Motor neuron (in vitro differentiated cells): ENCODE results near the gene SEC22A. TPM values are rescaled to one million over a fixed set of nuclear protein-coding genes. Genes with fewer than 3 reads are reported as not detected.

Source experiments
- ATAC-seq, 8 experiments: fragments of 200-7000 bp; cut with Tn5 transposase; replicated peaks in 6 of 8; 2 replicates each; pipeline ENCODE4 v1.8.0; 2021; ENCODE audit warnings: mild to moderate bottlenecking in 8 of 8, moderate library complexity in 8 of 8
- H3K27ac ChIP-seq, 2 donors: fragments of 250-450 bp; sonication (Bioruptor Pico); 2 replicates each; pipeline ENCODE4 v1.9.0; 2021; ENCODE audit warnings: antibody characterized with exemption in 2 of 2, mild to moderate bottlenecking in 2 of 2, moderate library complexity in 1 of 2
- H3K4me1 ChIP-seq, 2 donors: fragments of 250-450 bp; sonication (Bioruptor Pico); replicated peaks in 1 of 2; 2 replicates each; pipeline ENCODE4 v1.6.1; 2021; ENCODE audit warnings: antibody characterized with exemption in 2 of 2, mild to moderate bottlenecking in 2 of 2, moderate library complexity in 1 of 2
- H3K4me3 ChIP-seq, 5 donors: fragments of 250-450 bp; sonication (Bioruptor Pico); 2 replicates each; pipeline ENCODE4 v1.9.0; 2021; ENCODE audit warnings: antibody characterized with exemption in 5 of 5, mild to moderate bottlenecking in 5 of 5, moderate library complexity in 4 of 5
- WGBS, 10 experiments: fragments of 450-650 bp; shearing (Covaris generic); methylation state at CpG; one replicate each; pipeline ENCODE4 v1.0.0; 2022; 5-methylcytosine and 5-hydroxymethylcytosine counted together
- in situ Hi-C, 9 experiments: fragments of 400-800 bp; cut with MboI; loops; one replicate each; pipeline ENCODE4 v1.15.0; 2021; ENCODE audit warnings: low sequenced_read_pairs in 9 of 9, low pct_unique_long_range_greater_than_20kb in 2 of 9; ENCODE audit not compliant: unreplicated experiment in 9 of 9
- total RNA-seq, 8 experiments: library from RNA; unstranded; fragments of 300-600 nt; gene quantifications; 2 replicates each; pipeline versions ENCODE4 v1.2.3 to v1.2.4, GENCODE V29; 2022

SEC22A gene
- total RNA-seq, 8 experiments from 2014 or later: 17.8 to 29.2 (median 20.4) TPM

GRCh38 chr3:123310741-123311140, 109.0 kb downstream of the SEC22A start:
- in situ Hi-C loops: no loop called here
- no peak for ATAC-seq
- Histone ChIP-seq H3K4me3 (no peak overlapping the region), H3K27ac (no peak overlapping the region), H3K4me1 (no peaks in the 10 kb centered on the region)
- WGBS, 10 experiments: 0 to 84% (median 68%) methylated on average over 1 to 5 of the region's 6 CpGs; no CpG with 5 or more reads in 1 of the 10 experiments

DNA sequence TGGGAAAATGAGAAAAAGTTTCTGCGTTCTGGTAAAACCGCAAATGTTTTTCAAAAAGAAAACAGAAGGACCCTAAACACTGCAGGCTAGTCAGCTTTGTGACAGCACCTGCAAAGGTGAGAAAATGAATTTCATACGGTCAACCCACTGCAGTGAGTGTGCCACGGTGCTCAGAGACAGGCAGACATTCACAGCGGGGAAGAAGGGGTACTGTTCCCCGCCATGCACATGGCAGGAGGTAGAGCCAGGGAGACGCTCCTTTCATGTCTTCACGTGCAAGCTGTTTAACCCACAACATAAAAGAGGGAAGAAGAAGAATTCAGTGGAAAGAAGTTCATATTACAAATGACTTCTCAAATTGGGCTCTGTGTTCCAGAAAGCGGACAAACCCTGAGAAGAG, 109.5 kb downstream of the SEC22A start:
- Histone ChIP-seq H3K27ac (no peak overlapping the region), H3K4me3 (no peak overlapping the region), H3K4me1 (no peaks in the 10 kb centered on the region)
- no peak for ATAC-seq
- in situ Hi-C loops: no loop called here
- WGBS, 10 experiments: 40 to 94% (median 81%) methylated on average over 1 to 9 of the region's 9 CpGs

GRCh38 chr3:123312331-123313265, 110.9 kb downstream of the SEC22A start:
- H3K27ac ChIP-seq: no peak overlapping the region
- in situ Hi-C loops: no loop called here
- no peak overlapping the region for H3K4me3 ChIP-seq
- ATAC-seq: no peak
- 18 to 92% (median 74%) methylated on average over 2 to 16 of the region's 16 CpGs for WGBS, 10 experiments
- no peaks in the 10 kb centered on the region for H3K4me1 ChIP-seq

DNA sequence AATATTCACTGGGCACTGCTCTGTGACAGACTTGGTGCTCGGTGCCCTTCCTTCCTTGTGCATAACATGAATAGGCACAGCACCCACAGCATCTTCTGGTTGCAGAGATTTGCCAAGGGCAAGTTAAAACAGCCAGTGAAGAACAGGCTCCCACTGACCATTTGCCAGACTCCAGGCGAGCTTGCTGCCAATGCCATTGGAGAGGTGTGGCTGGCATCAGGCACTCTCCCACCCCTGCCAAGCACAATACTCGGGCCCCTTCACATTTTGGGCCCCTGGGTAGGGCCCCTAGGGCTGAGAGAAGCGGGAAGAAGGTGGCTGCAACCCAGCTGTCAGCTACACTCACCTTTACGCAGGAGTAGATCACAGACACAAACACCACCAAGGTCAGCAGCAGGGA, 112.1 kb downstream of the SEC22A start:
- in situ Hi-C loops: no loop called here
- Histone ChIP-seq H3K4me3 (no peak overlapping the region), H3K27ac (no peak overlapping the region), H3K4me1 (no peaks in the 10 kb centered on the region)
- no peak for ATAC-seq
- WGBS, 10 experiments: 84 to 100% methylated on average over 1 to 3 of the region's 5 CpGs; no CpG with 5 or more reads in 8 of the 10 experiments

DNA sequence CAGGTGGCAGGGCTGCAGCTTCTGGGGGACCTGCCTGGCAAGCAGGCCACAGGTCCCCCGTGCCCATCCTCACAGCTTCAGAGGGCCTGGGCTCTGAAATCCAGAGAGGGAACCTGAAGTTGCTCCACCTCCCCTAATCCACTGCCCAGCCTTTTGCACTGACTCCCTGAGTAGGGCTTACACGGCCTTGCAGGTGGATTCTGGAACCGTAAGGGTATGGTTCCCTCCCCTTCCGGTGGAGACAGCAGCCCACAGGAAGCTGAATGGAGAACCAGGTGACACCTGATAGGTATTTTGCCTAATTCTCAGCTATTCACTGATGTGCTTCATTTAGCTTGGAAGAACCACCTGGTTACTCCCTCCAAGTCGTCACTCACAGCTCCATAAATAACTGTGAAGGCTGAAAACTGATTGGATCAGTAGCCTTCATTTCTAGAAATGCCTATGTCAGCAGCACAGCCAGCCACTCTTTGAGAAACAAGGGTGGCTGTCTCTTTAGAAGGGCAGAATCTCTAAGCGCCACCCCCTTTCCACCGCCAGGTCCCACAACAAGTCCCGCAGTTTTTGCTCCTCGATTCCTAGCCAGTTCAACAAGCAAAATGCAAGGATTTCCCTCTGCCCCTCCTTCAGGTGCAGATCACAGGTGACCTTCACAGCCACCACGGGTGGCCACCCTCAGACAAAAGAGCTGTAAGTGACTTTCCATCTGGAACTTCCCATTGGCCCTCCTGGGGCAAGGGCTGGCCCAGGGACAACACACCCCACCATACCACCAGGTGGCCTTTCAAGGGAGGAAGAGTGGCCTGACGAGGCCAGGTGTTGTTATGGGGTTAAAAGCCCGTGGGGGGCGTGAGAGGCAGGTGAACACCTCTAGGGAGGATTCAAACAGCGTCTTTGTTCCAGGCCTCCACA, 112.9 kb downstream of the SEC22A start:
- peaks cover 3% of the 10 kb centered on the region in 2 donors for H3K4me1 ChIP-seq
- 25 to 79% (median 52%) methylated on average over 1 to 9 of the region's 14 CpGs for WGBS, 10 experiments
- in situ Hi-C loops: no loop called here
- no peak overlapping the region for H3K4me3 ChIP-seq
- ATAC-seq: no peak
- H3K27ac ChIP-seq: no peak overlapping the region

- in situ Hi-C loops: no loop called here
- H3K4me1 ChIP-seq: peaks cover 7 to 8% of the 10 kb centered on the region in 2 donors
- H3K27ac ChIP-seq: no peak overlapping the region
- no peak overlapping the region for H3K4me3 ChIP-seq
- 0 to 100% (median 60%) methylated on average over 1 to 2 of the region's 4 CpGs; no CpG with 5 or more reads in 4 of the 10 experiments for WGBS, 10 experiments
- ATAC-seq: no peak
Measured at GRCh38 chr3:123315271-123315595, 113.5 kb downstream of the SEC22A start.

GRCh38 chr3:123317716-123318115, 116.0 kb downstream of the SEC22A start:
- peaks cover 11 to 12% of the 10 kb centered on the region in 2 donors for H3K4me1 ChIP-seq
- no peak for ATAC-seq
- in situ Hi-C loops: no loop called here
- H3K27ac ChIP-seq: no peak overlapping the region
- no peak overlapping the region for H3K4me3 ChIP-seq
- WGBS, 10 experiments: 0 to 100% (median 86%) methylated on average over 1 to 8 of the region's 14 CpGs; no CpG with 5 or more reads in 6 of the 10 experiments

GRCh38 chr3:123318374-123318773, 116.6 kb downstream of the SEC22A start:
- Histone ChIP-seq H3K27ac (no peak overlapping the region), H3K4me1 (peaks cover 11 to 12% of the 10 kb centered on the region in 2 donors), H3K4me3 (no peak overlapping the region)
- 50 to 100% (median 80%) methylated on average over 1 of the region's 3 CpGs; no CpG with 5 or more reads in 6 of the 10 experiments for WGBS, 10 experiments
- in situ Hi-C loops: no loop called here
- no peak for ATAC-seq

- no peak overlapping the region for H3K4me3 ChIP-seq
- peak; percentile 36 to 96 (median 90) for ATAC-seq
- WGBS, 10 experiments: 0 to 73% (median 0%) methylated on average over 1 to 7 of the region's 10 CpGs; no CpG with 5 or more reads in 6 of the 10 experiments
Measured at GRCh38 chr3:123319760-123320159, 118.0 kb downstream of the SEC22A start.

DNA sequence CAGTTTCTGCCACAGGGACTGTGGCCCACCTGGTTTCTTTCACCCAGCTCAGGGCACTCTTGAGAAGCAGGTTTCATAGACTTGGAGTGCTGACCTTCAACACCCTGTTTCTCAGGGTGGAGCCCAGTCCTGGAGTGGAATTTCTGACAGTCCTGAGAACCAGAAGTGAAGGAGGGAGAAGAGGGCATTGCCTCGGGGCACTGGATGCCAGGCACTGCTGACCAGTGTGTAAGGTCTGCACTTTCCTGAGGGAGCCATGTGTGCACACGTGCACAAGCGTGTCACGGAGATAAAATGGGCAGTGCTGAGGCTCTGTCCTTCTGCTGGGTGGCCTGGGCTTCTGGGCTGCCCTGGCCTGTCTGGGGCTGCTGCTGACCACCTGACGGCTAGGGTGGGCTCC, 118.5 kb downstream of the SEC22A start:
- H3K4me3 ChIP-seq: no peak overlapping the region
- peaks cover 11 to 12% of the 10 kb centered on the region in 2 donors for H3K4me1 ChIP-seq
- WGBS, 10 experiments: 40 to 100% (median 77%) methylated on average over 1 to 3 of the region's 5 CpGs; no CpG with 5 or more reads in 4 of the 10 experiments
- ATAC-seq: peak in 7 of 8 experiments; percentile 23 to 77 (median 36)
- in situ Hi-C loops: loop anchor here in 3 of 9 experiments (10.0 kb wide), 1 partner anchor 165 kb away; no protein-coding TSS in a partner anchor
- H3K27ac ChIP-seq: no peak overlapping the region

More at GRCh38 chr3:123319760-123320159, 118.0 kb downstream of the SEC22A start:
- in situ Hi-C loops: loop anchor here in 3 of 9 experiments (10.0 kb wide), 1 partner anchor 165 kb away; no protein-coding TSS in a partner anchor
- Histone ChIP-seq H3K4me1 (peaks cover 11 to 12% of the 10 kb centered on the region in 2 donors), H3K27ac (no peak overlapping the region)

GRCh38 chr3:123321806-123322205, 120.1 kb downstream of the SEC22A start:
- 82 to 100% (median 92%) methylated on average over 1 to 6 of the region's 8 CpGs; no CpG with 5 or more reads in 6 of the 10 experiments for WGBS, 10 experiments
- H3K27ac ChIP-seq: no peak overlapping the region
- H3K4me1 ChIP-seq: peaks cover 11 to 12% of the 10 kb centered on the region in 2 donors
- in situ Hi-C loops: loop anchor here in 3 of 9 experiments (10.0 kb wide), 1 partner anchor 163 kb away; no protein-coding TSS in a partner anchor
- no peak for ATAC-seq
- no peak overlapping the region for H3K4me3 ChIP-seq

GRCh38 chr3:123322866-123323265, 121.1 kb downstream of the SEC22A start:
- 17 to 100% (median 76%) methylated on average over 1 to 8 of the region's 11 CpGs; no CpG with 5 or more reads in 4 of the 10 experiments for WGBS, 10 experiments
- no peak overlapping the region for H3K4me3 ChIP-seq
- H3K4me1 ChIP-seq: peaks cover 11 to 12% of the 10 kb centered on the region in 2 donors
- in situ Hi-C loops: loop anchor here in 3 of 9 experiments (10.0 kb wide), 1 partner anchor 162 kb away; no protein-coding TSS in a partner anchor
- H3K27ac ChIP-seq: no peak overlapping the region
- ATAC-seq: no peak
